ENCODE results near the gene TST.

DNA sequence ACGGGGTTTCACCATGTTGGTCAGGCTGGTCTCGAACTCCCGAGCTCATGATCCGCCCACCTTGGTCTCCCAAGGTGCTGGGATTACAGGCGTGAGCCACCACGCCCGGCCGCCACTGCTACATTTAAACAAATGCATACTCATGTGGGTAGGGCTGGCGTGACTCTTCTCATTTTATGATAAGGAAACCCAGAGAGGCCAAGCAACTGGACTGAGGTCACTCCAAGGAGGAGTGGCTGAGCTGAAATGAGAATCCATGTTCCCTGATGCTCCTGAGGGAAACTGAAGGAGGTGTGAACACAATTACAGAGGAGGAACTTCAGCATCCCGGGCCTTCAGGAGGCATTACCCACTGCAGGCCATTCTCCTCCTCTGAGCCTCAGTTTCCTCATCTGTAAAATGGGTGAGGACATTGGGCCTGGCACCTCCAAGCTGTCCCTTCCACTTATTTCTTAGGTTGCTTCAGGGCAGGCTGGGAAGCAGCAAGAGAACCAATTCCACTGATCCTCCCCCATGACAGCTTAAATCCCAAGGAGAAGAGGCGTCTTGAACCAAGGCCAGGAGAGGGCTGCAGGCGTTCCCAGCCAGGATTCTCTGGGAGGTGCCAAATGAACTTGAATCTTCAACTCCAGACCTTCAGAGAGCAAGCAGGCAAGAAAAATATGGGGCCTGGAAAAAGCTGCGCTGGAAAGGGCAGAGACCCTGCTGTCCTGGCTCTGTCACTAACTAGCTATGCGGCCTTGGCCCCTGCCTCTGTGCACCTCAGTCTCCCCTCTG, 2.9 kb downstream of the TST start:
- TF ChIP-seq CTCF (IDR thresholded peaks at IDR 0.05 in 4 of 5, conservative IDR thresholded peaks at IDR 0.05 in 1 of 5) (no peak), POLR2A (IDR thresholded peaks at IDR 0.05) (no peak)

Data from gastrocnemius medialis (tissue), 4 donors.